Spinal cord (tissue), 10 donors: Measurements from ENCODE around the gene TRNP1. TPM values are rescaled to one million over a fixed set of nuclear protein-coding genes. Genes with fewer than 3 reads are reported as not detected.

Experiments
- DNase-seq, 6 donors: peaks; one replicate each; pipeline versions ENCODE4 v3.0.0 to v3.0.0-alpha.2; 2013 to 2015; ENCODE audit warnings: low spot score in 6 of 6, low read depth in 4 of 6
- H3K27ac ChIP-seq: one replicate; pipeline ENCODE4 v1.5.1; 2013; ENCODE audit warnings: low read depth, low read length, control low read depth
- H3K27me3 ChIP-seq: one replicate; pipeline ENCODE4 v1.6.1; 2013; ENCODE audit warnings: low read length; ENCODE audit not compliant: control insufficient read depth, insufficient read depth
- H3K36me3 ChIP-seq: one replicate; pipeline ENCODE4 v1.6.1; 2013; ENCODE audit warnings: low read length; ENCODE audit not compliant: control insufficient read depth, insufficient read depth
- H3K4me1 ChIP-seq: one replicate; pipeline ENCODE4 v1.6.1; 2013; ENCODE audit warnings: low read length; ENCODE audit not compliant: control insufficient read depth, insufficient read depth
- H3K4me3 ChIP-seq: one replicate; pipeline ENCODE4 v1.5.1; 2013; ENCODE audit warnings: low read depth, low read length, control low read depth
- H3K9me3 ChIP-seq: one replicate; pipeline ENCODE4 v1.6.1; 2013; ENCODE audit warnings: low read length; ENCODE audit not compliant: control insufficient read depth, insufficient read depth
- WGBS: methylation state at CpG from one replicate; pipeline ENCODE4 v1.1.5; 2013; ENCODE audit warnings: missing lambda C conversion rate; ENCODE audit not compliant: insufficient coverage; 5-methylcytosine and 5-hydroxymethylcytosine counted together
- polyA plus RNA-seq, 2 donors: library from polyadenylated mRNA; unstranded; fragments of 120-200 nt; gene quantifications; one replicate each; pipeline ENCODE4 v1.2.1, GENCODE V29; 2013; ENCODE audit not compliant: insufficient read length in 2 of 2
- total RNA-seq, 2 donors: library from RNA; depleted of rRNA in 1 of 2; stranded (reverse); fragments of 120-200 nt in 1 of 2; fragments of >200 nt in 1 of 2; gene quantifications; one replicate each; pipeline versions ENCODE4 v1.2.3 to v1.2.4, GENCODE V29; 2013 to 2014
- donor health status: healthy.

The TRNP1 gene
- total and polyA plus RNA-seq, 4 donors: 9.3 to 50.6 (median 32.0) TPM

- Histone ChIP-seq H3K4me3 (no peak overlapping the region), H3K4me1 (no peaks in the 10 kb centered on the region), H3K36me3 (peaks cover 13% of the 10 kb centered on the region), H3K27me3 (peaks cover 7% of the 10 kb centered on the region), H3K9me3 (no peaks in the 10 kb centered on the region), H3K27ac (no peak overlapping the region)
- DNase-seq: no peak
- WGBS: 89% methylated on average over 23 of the region's 24 CpGs
Measured at GRCh38 chr1:26951821-26952497, 41.5 kb upstream of the TRNP1 start.

DNA sequence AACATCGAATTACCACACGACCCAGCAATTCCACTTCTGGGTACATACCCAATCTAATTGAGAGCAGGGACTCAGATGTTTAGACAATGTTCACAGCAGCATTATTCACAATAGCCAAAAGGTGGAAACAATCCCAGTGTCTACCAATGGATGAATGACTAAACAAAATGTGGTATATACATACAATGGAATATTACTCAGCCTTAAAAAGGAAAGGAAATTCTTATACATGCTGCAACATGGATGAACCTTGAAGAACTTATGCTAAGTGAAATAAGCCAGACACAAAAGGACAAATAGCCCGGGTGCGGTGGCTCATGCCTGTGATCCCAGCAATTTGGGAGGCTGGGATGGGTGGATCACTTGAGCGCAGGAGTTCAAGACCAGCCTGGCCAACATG lies 40.1 kb upstream of the TRNP1 start:
- no peak overlapping the region for H3K27ac ChIP-seq
- no peaks in the 10 kb centered on the region for H3K9me3 ChIP-seq
- no peaks in the 10 kb centered on the region for H3K4me1 ChIP-seq
- DNase-seq: no peak
- 93% methylated on average over 5 of the region's 5 CpGs for WGBS
- peaks cover 16% of the 10 kb centered on the region for H3K27me3 ChIP-seq
- H3K4me3 ChIP-seq: no peak overlapping the region
- peaks cover 9% of the 10 kb centered on the region for H3K36me3 ChIP-seq

GRCh38 chr1:26956321-26956720 lies 37.2 kb upstream of the TRNP1 start:
- WGBS: no CpG with 5 or more reads among the region's 3 CpGs
- Histone ChIP-seq H3K4me1 (peaks cover 8% of the 10 kb centered on the region), H3K4me3 (no peak overlapping the region), H3K36me3 (peaks cover 5% of the 10 kb centered on the region), H3K9me3 (no peaks in the 10 kb centered on the region), H3K27me3 (peaks cover 43% of the 10 kb centered on the region), H3K27ac (no peak overlapping the region)
- no peak for DNase-seq

GRCh38 chr1:26957306-26957705 lies 36.2 kb upstream of the TRNP1 start:
- Histone ChIP-seq H3K36me3 (no peaks in the 10 kb centered on the region), H3K9me3 (no peaks in the 10 kb centered on the region), H3K4me3 (no peak overlapping the region), H3K4me1 (peaks cover 8% of the 10 kb centered on the region), H3K27me3 (peaks cover 51% of the 10 kb centered on the region), H3K27ac (no peak overlapping the region)
- WGBS: 100% methylated on average over 1 of the region's 3 CpGs
- no peak for DNase-seq

- Histone ChIP-seq H3K27ac (no peak overlapping the region), H3K4me1 (peaks cover 8% of the 10 kb centered on the region), H3K4me3 (no peak overlapping the region), H3K36me3 (no peaks in the 10 kb centered on the region), H3K9me3 (no peaks in the 10 kb centered on the region), H3K27me3 (peaks cover 56% of the 10 kb centered on the region)
- WGBS: 4% methylated on average over 7 of the region's 13 CpGs
- no peak for DNase-seq
Measured at GRCh38 chr1:26959270-26959669, 34.2 kb upstream of the TRNP1 start.

DNA sequence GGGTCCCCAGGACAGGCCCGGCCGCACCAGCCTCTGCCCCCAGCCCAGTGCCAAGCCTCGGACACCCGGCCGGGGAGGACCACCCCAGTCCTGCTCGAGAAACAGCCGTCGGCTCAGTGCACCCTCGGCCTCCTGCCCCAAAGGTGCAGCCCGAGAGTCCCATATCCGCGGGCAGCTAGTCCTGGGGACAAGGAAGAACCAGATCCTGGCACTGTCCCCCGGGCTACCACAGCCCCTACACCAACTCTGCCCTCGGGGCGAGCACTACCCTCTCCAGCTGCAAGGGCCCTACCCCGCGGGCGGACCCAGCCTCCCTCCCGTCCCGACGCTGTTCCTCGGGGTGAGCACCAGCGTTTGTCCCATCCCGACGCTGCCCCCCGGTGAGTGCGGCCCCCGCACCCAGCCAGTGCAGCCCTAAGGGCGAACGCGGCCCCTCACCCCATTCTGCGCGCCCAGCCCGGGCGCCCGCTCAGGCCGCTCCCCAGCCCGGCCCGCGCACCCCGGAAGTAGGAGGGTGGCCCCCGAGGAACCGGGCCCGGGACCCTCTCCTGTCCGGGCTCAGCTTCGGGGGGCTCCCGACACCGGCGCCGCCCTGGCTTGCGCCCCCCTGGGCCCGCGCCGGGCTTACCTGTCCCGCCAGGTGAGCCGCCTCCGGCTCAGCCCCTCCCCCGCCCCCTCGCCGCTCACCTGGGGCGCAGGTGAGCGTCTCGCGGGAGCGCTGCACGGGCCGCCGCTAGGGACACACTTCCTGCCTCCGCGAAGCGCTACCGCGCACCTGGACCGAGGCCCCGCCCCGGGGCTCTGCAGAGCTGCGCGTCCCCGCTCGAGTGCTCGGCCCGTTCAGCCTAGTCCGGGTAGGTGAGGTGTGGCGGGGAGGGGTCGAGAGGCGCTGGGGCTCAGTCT lies 33.5 kb upstream of the TRNP1 start, which contains the start of gene KDF1:
Gene KDF1, minus strand, starts transcription at position 747 of the 903 bp plus-strand sequence. CDS start 8,088 bp downstream, outside the sequence.
- Histone ChIP-seq H3K36me3 (no peaks in the 10 kb centered on the region), H3K27ac (no peak within 1 kb of the TSS), H3K4me3 (no peak within 1 kb of the TSS), H3K9me3 (no peaks in the 10 kb centered on the region), H3K27me3 (peaks cover 56% of the 10 kb centered on the region), H3K4me1 (peaks cover 8% of the 10 kb centered on the region)
- WGBS: under 1% methylated on average over 86 of the region's 86 CpGs
- no peak for DNase-seq

- H3K4me1 ChIP-seq: peaks cover 8% of the 10 kb centered on the region
- no peak overlapping the region for H3K27ac ChIP-seq
- 13% methylated on average over 3 of the region's 3 CpGs for WGBS
- no peaks in the 10 kb centered on the region for H3K36me3 ChIP-seq
- no peaks in the 10 kb centered on the region for H3K9me3 ChIP-seq
- H3K27me3 ChIP-seq: peaks cover 56% of the 10 kb centered on the region
- DNase-seq: no peak
- no peak overlapping the region for H3K4me3 ChIP-seq
Measured at GRCh38 chr1:26960625-26960966, 32.9 kb upstream of the TRNP1 start.

DNA sequence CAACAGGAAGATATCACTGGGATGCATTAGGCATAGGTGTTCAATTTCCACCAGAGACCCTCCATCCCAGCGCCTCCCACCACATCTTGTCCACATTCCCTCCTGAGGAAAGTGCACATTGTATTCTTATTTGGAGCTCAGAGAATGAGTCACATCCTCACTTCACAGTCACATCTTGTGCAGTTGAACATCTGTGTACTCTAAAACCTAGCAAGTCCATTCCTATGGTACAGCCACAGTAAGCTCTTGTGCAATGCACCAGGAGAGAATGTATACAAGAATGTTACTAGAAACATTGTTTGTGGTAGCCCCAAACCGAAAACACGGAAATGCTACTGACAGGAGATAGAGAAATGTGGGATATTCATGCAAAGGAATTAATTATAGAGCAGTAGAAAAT lies 31.7 kb upstream of the TRNP1 start:
- H3K36me3 ChIP-seq: no peaks in the 10 kb centered on the region
- peaks cover 53% of the 10 kb centered on the region for H3K27me3 ChIP-seq

DNA sequence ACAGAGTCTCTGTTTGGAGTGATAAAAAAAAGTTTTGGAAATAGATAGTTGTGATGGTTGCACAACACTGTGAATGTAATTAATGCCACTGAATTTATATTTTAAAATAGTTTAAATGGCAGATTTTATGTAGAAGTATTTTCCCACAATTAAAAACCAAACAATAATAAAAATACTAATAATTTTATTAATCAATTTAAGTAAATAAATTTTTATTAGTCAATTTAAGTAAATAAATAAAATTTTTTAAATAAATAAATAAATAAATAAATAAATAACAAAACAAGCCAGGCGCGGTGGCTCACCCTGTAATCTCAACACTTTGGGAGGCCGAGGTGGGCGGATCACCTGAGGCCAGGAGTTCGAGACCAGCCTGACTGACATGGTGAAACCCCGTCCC lies 28.3 kb upstream of the TRNP1 start:
- Histone ChIP-seq H3K4me3 (no peak overlapping the region), H3K9me3 (no peaks in the 10 kb centered on the region), H3K4me1 (no peaks in the 10 kb centered on the region), H3K36me3 (no peaks in the 10 kb centered on the region), H3K27me3 (peaks cover 32% of the 10 kb centered on the region), H3K27ac (no peak overlapping the region)
- no peak for DNase-seq
- WGBS: 94% methylated on average over 4 of the region's 6 CpGs

More for the DNA sequence above, 31.7 kb upstream of the TRNP1 start:
- no peak overlapping the region for H3K4me3 ChIP-seq
- H3K9me3 ChIP-seq: no peaks in the 10 kb centered on the region
- H3K4me1 ChIP-seq: peaks cover 8% of the 10 kb centered on the region
- no peak overlapping the region for H3K27ac ChIP-seq
- no peak for DNase-seq
- WGBS: 75% methylated on average over 2 of the region's 3 CpGs
